ENCODE measurements around the gene TMTC1.

TMTC1 gene

DNA sequence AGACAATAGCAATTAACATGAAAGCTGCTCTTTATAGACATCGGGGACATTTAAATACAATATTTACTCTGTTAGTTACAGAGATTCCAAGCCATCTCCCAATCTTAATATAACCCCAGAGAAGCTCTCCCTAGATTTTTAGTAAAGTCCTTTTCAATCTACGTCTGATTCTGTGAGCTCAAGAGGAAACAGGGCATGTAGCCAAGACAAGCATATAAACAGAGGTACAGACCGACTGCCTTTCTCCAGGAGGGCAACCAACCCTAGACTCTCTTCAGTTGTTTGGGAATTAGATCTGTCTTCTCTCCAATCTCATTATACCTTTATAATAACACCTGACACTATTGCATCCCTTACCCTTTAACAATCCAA lies 57.4 kb downstream of the TMTC1 start:
- no peaks in the 10 kb centered on the region for H3K36me3 ChIP-seq (ENCODE audit: insufficient read depth, low read length)
- no peaks in the 10 kb centered on the region for H3K4me1 ChIP-seq (ENCODE audit: insufficient read depth, low read length, severe bottlenecking)
- no peaks in the 10 kb centered on the region for H3K9me2 ChIP-seq (ENCODE audit: low read depth, low read length)
- H3K4me3 ChIP-seq (ENCODE audit: low read depth, low read length, poor library complexity, severe bottlenecking), result no peak overlapping the region
- no peaks in the 10 kb centered on the region for H3K27me3 ChIP-seq (ENCODE audit: insufficient read depth, low read length)
- no peaks in the 10 kb centered on the region for H4K20me1 ChIP-seq (ENCODE audit: insufficient read depth, low read length)
- H3F3A ChIP-seq (ENCODE audit: insufficient read depth, low read length), result no peaks in the 10 kb centered on the region
- H2AFZ ChIP-seq (ENCODE audit: low read length), result no peak overlapping the region
- TF ChIP-seq, protein P1, sequence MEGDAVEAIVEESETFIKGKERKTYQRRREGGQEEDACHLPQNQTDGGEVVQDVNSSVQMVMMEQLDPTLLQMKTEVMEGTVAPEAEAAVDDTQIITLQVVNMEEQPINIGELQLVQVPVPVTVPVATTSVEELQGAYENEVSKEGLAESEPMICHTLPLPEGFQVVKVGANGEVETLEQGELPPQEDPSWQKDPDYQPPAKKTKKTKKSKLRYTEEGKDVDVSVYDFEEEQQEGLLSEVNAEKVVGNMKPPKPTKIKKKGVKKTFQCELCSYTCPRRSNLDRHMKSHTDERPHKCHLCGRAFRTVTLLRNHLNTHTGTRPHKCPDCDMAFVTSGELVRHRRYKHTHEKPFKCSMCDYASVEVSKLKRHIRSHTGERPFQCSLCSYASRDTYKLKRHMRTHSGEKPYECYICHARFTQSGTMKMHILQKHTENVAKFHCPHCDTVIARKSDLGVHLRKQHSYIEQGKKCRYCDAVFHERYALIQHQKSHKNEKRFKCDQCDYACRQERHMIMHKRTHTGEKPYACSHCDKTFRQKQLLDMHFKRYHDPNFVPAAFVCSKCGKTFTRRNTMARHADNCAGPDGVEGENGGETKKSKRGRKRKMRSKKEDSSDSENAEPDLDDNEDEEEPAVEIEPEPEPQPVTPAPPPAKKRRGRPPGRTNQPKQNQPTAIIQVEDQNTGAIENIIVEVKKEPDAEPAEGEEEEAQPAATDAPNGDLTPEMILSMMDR (IDR thresholded peaks at IDR 0.05; ENCODE audit: low read length), result no peak
- TF ChIP-seq EZH2 (IDR thresholded peaks at IDR 0.05; ENCODE audit: borderline replicate concordance, low read length), result no peak
- no peaks in the 10 kb centered on the region for H3K9me3 ChIP-seq (ENCODE audit: low read length)
- no peak overlapping the region for H3K4me2 ChIP-seq (ENCODE audit: low read length)
- H3K27ac ChIP-seq (ENCODE audit: low read depth, low read length, poor library complexity, severe bottlenecking), result no peak overlapping the region
- H3K79me2 ChIP-seq (ENCODE audit: insufficient read depth, low read length), result no peaks in the 10 kb centered on the region
- H3K9ac ChIP-seq (ENCODE audit: low read length), result no peak overlapping the region

DNA sequence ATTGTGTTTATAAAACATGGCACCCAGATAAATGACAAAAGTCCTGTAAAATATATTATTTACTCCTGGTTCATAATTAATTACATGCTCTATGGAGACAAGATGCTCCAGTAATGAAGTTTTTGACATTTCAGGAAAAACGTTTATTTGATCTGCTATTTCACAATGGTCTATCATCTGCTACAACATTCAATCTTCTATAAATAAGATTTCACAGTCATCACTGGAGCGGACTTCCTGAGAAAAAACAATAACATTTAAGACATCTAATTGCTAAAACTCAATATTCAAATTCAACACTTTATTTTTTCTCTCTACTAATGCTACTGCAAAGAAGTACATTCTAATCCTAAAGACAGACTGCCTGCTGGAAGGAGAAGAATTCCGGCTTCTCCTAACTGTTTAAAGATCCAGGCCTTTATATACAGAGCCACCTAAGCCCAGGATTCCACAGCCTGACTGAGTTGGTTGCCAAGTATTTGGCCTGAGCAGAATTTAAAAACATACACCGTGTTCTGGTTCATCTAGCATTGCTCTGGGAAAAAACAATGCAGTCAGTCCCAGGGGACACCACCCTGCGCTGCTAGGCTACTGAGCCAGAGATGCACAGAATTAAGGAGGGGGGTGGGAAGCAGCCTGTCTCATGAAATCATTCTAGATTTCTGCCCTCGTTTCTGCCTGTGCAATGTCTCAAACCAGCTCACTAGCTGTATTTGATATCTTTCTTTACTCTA lies 58.0 kb downstream of the TMTC1 start:
- no peaks in the 10 kb centered on the region for H3K9me3 ChIP-seq (ENCODE audit: low read length)
- no peak for TF ChIP-seq EZH2 (IDR thresholded peaks at IDR 0.05; ENCODE audit: borderline replicate concordance, low read length)
- TF ChIP-seq, protein P1 (IDR thresholded peaks at IDR 0.05; ENCODE audit: low read length), result no peak
- H2AFZ ChIP-seq (ENCODE audit: low read length), result no peak overlapping the region
- no peaks in the 10 kb centered on the region for H3K4me1 ChIP-seq (ENCODE audit: insufficient read depth, low read length, severe bottlenecking)
- no peaks in the 10 kb centered on the region for H3K9me2 ChIP-seq (ENCODE audit: low read depth, low read length)
- no peak overlapping the region for H3K4me3 ChIP-seq (ENCODE audit: low read depth, low read length, poor library complexity, severe bottlenecking)
- no peak overlapping the region for H3K9ac ChIP-seq (ENCODE audit: low read length)
- no peaks in the 10 kb centered on the region for H4K20me1 ChIP-seq (ENCODE audit: insufficient read depth, low read length)
- no peak overlapping the region for H3K4me2 ChIP-seq (ENCODE audit: low read length)
- H3K27me3 ChIP-seq (ENCODE audit: insufficient read depth, low read length), result no peaks in the 10 kb centered on the region
- H3K36me3 ChIP-seq (ENCODE audit: insufficient read depth, low read length), result no peaks in the 10 kb centered on the region
- H3K27ac ChIP-seq (ENCODE audit: low read depth, low read length, poor library complexity, severe bottlenecking), result no peak overlapping the region
- H3F3A ChIP-seq (ENCODE audit: insufficient read depth, low read length), result no peaks in the 10 kb centered on the region
- no peaks in the 10 kb centered on the region for H3K79me2 ChIP-seq (ENCODE audit: insufficient read depth, low read length)

DNA sequence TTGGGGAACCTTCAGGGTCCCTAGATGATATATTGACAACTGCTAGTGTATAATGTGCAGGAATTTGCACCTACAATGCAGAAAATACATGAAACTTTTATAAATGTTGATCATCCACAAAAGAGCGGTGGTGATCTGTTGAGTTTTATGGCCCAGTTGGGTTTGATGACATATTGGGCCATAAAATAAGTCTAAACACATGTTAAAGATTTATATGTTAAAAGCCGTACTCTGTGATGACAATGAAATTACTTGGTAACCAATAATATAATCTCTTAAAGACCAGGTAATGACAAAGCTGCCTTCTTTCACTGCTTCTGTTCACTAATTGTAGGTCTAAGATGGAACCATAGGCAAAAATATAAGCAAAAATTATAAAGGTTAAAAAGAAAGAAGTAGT lies 61.6 kb downstream of the TMTC1 start:
- Histone ChIP-seq H3K4me1 (ENCODE audit: insufficient read depth, low read length, severe bottlenecking) (no peaks in the 10 kb centered on the region), H3K36me3 (ENCODE audit: insufficient read depth, low read length) (no peaks in the 10 kb centered on the region), H3K4me3 (ENCODE audit: low read depth, low read length, poor library complexity, severe bottlenecking) (no peak overlapping the region), H3K9ac (ENCODE audit: low read length) (no peak overlapping the region), H3K9me3 (ENCODE audit: low read length) (no peaks in the 10 kb centered on the region), H4K20me1 (ENCODE audit: insufficient read depth, low read length) (no peaks in the 10 kb centered on the region), H2AFZ (ENCODE audit: low read length) (no peak overlapping the region), H3K27me3 (ENCODE audit: insufficient read depth, low read length) (no peaks in the 10 kb centered on the region), H3F3A (ENCODE audit: insufficient read depth, low read length) (no peaks in the 10 kb centered on the region), H3K4me2 (ENCODE audit: low read length) (no peak overlapping the region), H3K27ac (ENCODE audit: low read depth, low read length, poor library complexity, severe bottlenecking) (no peak overlapping the region), H3K79me2 (ENCODE audit: insufficient read depth, low read length) (no peaks in the 10 kb centered on the region), H3K9me2 (ENCODE audit: low read depth, low read length) (no peaks in the 10 kb centered on the region)
- TF ChIP-seq EZH2 (IDR thresholded peaks at IDR 0.05; ENCODE audit: borderline replicate concordance, low read length), result no peak
- TF ChIP-seq, protein P1 (IDR thresholded peaks at IDR 0.05; ENCODE audit: low read length), result no peak

Data from OCI-LY1 (cell line).